Hypothalamus (tissue), 51 donors: ENCODE measurements around the gene KMT2D.

ENCODE experiments used
- DNase-seq, 51 donors: peaks; one replicate each; lab custom pipeline; 2025; lab: John Stamatoyannopoulos, UW

The KMT2D gene

DNA sequence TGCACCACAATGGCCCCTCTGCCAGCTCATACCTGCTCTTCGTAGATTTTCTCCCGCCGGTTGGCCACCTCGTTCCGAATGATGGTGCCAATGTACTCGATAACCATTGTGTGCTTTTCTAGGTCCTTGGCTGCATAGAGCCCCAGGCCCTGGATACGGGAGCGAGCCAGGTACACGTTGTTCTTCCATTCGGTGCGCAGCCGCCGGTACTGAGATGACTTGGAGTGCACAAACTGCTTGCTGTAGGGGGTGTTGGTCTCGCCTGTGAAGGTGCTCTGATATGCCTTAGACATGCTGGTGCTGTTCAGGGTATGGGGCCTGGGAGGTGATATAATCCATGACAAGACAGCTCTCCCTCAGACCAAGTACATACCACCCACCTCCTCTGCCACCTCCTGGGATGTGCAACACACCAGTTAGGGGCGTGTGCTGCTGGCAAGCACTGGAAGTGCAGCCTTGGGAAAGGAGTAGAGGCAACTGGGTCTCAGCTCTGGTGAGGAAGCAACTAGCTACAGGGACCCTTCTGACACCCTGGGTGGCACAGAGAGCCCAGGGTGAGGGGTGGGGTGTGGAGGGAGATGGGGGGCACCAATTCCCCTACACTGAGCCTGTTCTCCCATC lies 37.9 kb downstream of the KMT2D start:
- DNase-seq: no peak

DNA sequence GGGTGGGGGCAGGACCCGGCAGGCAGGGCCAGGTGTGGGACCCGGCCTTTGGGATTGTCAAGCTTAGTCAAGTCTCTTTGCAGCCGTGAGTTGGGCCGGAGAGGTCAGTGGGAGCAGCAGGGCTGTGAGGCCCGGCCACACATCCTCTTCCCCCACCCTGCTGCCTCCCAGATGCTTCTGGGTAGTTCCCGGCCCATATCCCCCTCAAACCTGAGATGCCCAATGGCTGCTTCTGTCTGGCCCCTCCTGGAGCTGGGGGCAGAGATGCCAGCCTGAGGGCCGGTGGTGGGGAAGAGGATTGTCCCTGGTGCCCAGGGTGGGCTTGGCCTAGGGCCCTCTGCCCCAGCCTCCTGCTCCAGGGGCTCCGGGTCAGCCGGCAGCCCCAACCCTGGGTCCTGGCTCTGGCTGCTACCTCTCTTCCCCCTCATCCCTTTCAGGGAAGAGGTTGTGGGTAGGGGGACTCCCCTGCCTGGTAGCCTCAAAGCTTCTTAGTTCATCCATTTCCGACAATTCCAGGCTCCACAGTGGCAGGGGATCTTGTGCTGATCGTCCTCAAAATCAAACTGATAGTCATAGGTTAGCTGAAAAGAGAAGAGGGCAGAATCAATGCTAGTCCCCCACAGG lies 39.2 kb downstream of the KMT2D start:
- no peak for DNase-seq

DNA sequence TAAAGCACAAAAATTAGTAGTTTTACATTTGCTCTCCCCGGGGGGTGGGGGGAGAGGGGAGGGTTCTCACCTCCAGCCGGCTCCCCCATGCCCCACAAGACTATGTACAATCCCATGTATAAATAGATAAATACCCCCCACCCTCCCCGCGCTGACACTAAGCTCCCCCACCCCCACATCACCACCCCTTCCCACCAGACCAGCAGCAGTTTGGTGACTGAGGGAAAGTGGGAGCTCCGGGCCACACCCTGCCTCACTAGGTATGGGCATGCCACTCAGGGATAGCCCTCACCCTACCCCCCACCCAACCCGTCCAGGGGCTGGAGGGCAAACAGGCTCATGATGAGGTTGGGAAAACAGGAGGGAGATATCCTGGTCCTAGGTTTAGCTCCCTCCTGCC lies 40.2 kb downstream of the KMT2D start:
- DNase-seq: no peak

DNA sequence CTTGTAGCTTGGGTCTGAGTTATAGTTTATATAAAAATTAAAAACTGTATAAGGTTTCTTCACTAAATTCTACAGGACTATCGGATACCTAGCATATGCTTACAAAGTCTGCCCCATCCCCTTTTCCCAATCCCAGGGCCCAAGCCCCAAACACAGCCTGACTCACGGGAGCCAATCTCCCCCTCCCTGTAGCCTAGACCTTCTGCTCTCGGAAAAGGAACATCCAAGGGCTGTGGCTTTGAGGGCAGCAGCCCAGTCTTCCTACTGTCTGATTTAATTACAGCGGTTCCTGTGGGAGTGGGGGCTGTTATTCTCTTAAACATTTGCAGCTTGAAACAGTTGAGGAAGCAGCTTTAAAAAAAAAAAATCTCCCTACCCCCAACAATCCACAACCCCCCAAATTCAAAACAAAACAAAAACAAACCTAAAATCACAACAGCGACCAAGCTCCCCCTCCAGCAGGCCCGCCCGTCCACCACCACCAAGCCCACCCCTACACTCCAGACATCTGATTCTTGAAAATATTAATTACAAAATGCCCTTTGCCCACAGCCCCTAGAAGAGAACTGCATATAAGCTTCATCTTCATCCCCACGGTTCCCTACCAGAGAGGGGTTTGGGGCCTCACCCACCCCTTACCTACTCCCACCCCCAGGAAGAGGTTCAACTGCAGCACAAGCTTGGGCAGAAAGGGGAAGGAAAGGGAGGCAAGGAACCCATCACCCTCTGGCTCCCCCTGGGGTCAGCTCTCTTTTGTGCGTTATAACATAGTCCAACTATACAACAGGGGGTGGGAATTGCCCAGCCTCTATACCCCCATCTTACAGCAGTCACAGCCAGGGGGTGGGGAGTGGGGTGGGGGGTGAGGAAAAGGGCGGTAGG lies 40.9 kb downstream of the KMT2D start:
- no peak for DNase-seq

DNA sequence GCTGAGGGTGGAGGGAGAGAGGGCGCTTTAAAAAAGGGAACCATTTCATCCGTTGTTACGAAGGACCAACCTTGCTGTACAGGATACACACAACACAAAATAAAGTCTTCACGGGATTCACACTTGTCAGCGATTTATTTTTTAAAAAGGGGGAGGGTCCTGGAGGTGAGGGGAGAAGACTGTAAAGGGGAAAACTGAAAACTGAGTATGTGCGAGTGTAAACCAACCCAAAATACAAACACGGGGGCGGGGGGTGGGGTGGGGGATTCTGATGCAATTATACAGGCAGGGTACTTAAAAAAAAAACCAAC lies 41.5 kb downstream of the KMT2D start:
- DNase-seq: no peak

DNA sequence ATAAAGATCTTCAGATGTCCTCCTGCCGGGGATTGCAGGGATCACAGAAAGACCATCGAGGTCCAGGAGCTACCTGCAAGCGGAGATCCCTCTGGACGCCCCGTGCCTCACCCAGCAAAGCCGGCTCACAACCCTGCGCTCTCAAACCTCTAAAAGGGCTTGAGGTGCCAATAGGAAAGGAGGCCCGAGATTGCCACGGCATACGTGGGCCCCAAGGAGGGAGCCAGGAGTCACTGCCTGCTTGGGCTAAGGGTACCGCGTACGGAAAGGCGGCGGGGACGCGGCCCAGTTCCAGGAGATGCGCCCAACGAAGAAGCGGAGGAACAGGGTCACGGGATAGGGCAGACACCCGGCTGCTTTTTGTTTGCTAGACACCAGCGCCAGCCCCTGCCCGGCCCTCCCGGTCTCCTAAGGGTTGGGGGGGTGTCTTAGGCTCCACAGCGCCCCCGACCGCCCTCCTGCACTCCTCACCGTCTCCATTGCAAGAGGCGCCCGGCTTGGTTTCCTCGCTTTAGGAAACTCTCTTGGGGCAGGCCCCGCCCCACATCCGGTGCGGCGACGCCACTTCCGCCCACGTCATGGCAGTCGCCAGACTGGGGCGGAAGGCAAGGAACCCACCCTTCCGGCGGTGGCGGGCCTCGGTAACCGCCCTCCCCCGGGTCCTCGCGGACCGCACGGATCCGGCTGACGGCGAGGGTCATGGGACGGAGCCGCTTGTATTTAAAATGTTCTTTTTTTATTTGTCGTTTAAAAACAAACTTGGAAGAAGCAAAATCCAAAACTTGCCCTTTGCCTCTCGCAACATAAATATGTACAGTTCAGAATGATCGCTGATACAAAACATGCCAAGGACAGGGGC lies 42.1 kb downstream of the KMT2D start, which contains the start of gene PRKAG1:
Gene PRKAG1 (minus strand): TSS at position 516 of the 859 bp plus-strand sequence. CDS start 36 bp downstream, at position 480.
- peak; percentile 45 to 97 (median 92) for DNase-seq

DNA sequence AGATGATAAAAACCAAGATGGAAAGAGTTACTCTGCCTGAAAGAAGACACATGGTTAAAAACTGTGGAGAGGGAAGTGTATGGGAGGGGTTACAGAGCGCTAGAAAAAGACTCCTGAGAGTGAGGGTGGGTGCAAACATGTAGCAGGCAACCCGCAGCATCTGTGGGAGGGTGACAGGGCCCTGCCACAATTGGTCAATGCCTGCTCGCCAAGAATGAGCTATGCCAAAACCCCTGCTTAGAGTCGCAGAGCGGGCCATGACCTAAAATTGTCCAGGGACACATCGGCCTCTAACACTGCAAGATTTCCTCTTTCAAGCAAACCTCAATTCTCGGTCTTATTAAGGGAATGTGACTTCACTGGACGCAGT lies 42.7 kb downstream of the KMT2D start:
- peak in 1 of 51 donors; percentile 53 for DNase-seq

DNA sequence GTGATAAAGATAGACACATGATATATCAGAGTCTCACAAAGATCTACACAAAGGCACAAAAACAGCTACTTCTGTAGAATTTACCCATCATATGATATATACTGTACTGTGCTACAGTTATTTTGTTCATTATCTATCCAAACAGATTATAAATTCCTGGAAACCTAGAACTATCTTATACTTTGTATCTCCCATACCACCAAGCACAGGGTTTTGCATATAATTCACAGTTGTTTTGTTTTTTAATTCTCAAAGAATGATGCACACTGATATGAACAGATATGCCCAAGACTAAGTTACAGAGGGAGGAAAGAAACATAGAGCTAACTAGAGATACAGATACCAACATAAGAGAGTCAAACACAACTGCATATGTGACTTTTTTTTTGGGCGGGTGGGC lies 45.4 kb downstream of the KMT2D start:
- no peak for DNase-seq

DNA sequence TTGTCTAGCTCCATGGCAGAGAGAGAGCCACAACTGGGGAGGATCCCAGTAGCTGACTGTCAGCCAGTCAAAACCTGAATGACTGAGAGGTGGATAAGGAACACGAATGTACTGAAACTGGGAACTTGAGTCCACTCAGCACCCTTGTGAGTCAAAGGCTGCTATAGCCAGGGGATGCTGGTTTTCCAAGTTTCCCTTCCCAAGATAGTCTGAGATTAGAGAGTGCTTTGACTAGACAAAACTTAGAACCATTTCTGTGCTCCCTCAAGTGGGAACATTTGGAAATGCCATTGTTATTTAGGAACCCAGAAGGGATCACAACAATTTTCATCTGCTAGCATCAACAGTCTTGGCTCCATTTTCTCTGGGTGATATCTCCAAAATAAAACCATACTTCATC lies 46.0 kb downstream of the KMT2D start:
- DNase-seq: no peak

DNA sequence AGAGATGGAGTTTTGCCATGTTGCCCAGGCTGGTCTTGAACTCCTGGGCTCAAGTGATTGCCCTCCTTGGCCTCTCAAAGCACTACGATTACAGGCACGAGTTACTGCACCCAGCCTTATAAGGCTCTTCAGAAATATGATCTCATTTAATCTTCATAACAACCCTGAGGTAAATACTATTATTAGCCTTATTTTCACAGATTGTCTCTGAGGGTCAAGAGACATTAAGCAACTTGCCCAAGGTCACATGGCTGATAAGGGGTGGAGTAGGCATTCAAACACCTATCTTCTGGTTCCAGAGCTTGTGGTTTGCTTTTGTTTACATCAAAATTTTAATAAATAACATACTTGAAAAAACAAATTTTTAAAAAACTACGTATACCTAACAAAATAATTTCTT lies 47.2 kb downstream of the KMT2D start:
- DNase-seq: no peak

DNA sequence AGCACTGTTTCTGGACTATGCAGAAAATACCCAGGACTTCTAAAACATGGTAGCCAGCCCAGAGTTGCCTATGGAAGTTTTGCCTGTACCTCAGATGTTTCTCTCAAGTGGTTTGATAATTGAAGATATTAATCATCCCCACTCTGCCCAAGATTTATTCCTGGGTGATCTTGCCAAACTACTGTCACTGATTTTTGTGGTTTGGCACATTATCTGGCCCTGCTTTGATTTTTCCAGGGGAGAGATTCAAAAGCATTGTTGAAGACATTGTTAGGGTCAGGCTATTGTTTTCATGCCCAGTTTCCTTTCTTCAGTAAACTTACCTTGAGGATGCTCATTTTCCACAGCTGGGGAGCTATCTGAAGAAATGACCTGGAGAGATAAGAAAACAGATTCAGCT lies 47.9 kb downstream of the KMT2D start:
- DNase-seq: no peak
